Loucy (cell line): ENCODE measurements around the gene CLECL1.

Source experiments
- H2AFZ ChIP-seq: fragments of 200-600 bp; sonication (generic); 2 replicates; pipeline ENCODE4 v1.6.0; 2016; ENCODE audit warnings: antibody characterized with exemption, mild to moderate bottlenecking, low read length, moderate library complexity
- H3F3A ChIP-seq: fragments of 200-600 bp; 2 replicates; pipeline ENCODE4 v1.6.0; 2016; ENCODE audit warnings: antibody characterized with exemption, low read depth, mild to moderate bottlenecking
- H3K27me3 ChIP-seq: fragments of 200-600 bp; sonication (generic); 2 replicates; pipeline ENCODE4 v1.6.1; 2014; ENCODE audit warnings: low read length, mild to moderate bottlenecking; ENCODE audit not compliant: insufficient read depth, poor library complexity, severe bottlenecking
- H3K36me3 ChIP-seq: fragments of 200-600 bp; sonication (generic); 2 replicates; pipeline ENCODE4 v1.6.1; 2016; ENCODE audit warnings: low read length; ENCODE audit not compliant: insufficient read depth
- H3K4me1 ChIP-seq: fragments of 200-600 bp; sonication (generic); 2 replicates; pipeline ENCODE4 v1.5.1; 2014; ENCODE audit warnings: low read length, mild to moderate bottlenecking; ENCODE audit not compliant: insufficient read depth, poor library complexity, severe bottlenecking
- H3K4me2 ChIP-seq: fragments of 200-600 bp; sonication (generic); 2 replicates; pipeline ENCODE4 v1.6.0; 2014; ENCODE audit warnings: antibody characterized with exemption, low read length, low read depth, mild to moderate bottlenecking; ENCODE audit not compliant: poor library complexity, severe bottlenecking
- H3K4me3 ChIP-seq: fragments of 200-600 bp; sonication (generic); 2 replicates; pipeline ENCODE4 v1.5.1; 2014; ENCODE audit warnings: low read length, mild to moderate bottlenecking, mixed read lengths; ENCODE audit not compliant: poor library complexity, severe bottlenecking
- H3K79me2 ChIP-seq: fragments of 200-600 bp; sonication (generic); 2 replicates; pipeline ENCODE4 v1.6.1; 2014; ENCODE audit warnings: low read length; ENCODE audit not compliant: insufficient read depth
- H3K9ac ChIP-seq: fragments of 200-600 bp; sonication (generic); 2 replicates; pipeline ENCODE4 v1.6.0; 2014; ENCODE audit warnings: mild to moderate bottlenecking, low read depth, low read length, moderate library complexity; ENCODE audit not compliant: poor library complexity, severe bottlenecking
- H3K9me2 ChIP-seq: fragments of 200-600 bp; sonication (generic); replicated peaks from 2 replicates; pipeline ENCODE4 v1.6.1; 2016; ENCODE audit warnings: low read depth, low read length, mixed read lengths
- H3K9me3 ChIP-seq: fragments of 200-600 bp; sonication (generic); 2 replicates; pipeline ENCODE4 v1.6.1; 2014; ENCODE audit warnings: mild to moderate bottlenecking, antibody characterized with exemption, low read length, low read depth; ENCODE audit not compliant: insufficient read depth
- H4K20me1 ChIP-seq: fragments of 200-600 bp; sonication (generic); 2 replicates; pipeline ENCODE4 v1.6.0; 2014; ENCODE audit warnings: antibody characterized with exemption, low read length, mild to moderate bottlenecking; ENCODE audit not compliant: insufficient read depth, poor library complexity, severe bottlenecking
- EZH2phosphoT487 ChIP-seq: fragments of 200-600 bp; IDR thresholded peaks from 2 replicates; pipeline ENCODE4 v1.6.1; 2018; ENCODE audit warnings: antibody characterized with exemption, mild to moderate bottlenecking, moderate library complexity, borderline replicate concordance
- TF ChIP-seq, protein P1 (sequence below): fragments of 200-600 bp; sonication (generic); conservative IDR thresholded peaks from 2 replicates; pipeline ENCODE4 v1.5.1; 2014; ENCODE audit warnings: mild to moderate bottlenecking, antibody characterized with exemption, low read length

CLECL1 gene

GRCh38 chr12:9760120-9760519 lies 27.2 kb upstream of the CLECL1 start:
- Histone ChIP-seq H3K27me3 (no peaks in the 10 kb centered on the region), H3K9me3 (no peaks in the 10 kb centered on the region), H3K4me2 (peak overlapping the region; percentile 98), H3K9me2 (no peaks in the 10 kb centered on the region), H2AFZ (no peak overlapping the region), H4K20me1 (peaks cover 16% of the 10 kb centered on the region), H3K4me3 (peak overlapping the region; percentile 79), H3K79me2 (peaks cover 67% of the 10 kb centered on the region), H3K36me3 (peaks cover 12% of the 10 kb centered on the region), H3F3A (peaks cover 7% of the 10 kb centered on the region; the same call in 1 of the 2 replicates), H3K9ac (peak overlapping the region; percentile 78), H3K4me1 (peaks cover 49% of the 10 kb centered on the region)
- TF ChIP-seq, protein P1, sequence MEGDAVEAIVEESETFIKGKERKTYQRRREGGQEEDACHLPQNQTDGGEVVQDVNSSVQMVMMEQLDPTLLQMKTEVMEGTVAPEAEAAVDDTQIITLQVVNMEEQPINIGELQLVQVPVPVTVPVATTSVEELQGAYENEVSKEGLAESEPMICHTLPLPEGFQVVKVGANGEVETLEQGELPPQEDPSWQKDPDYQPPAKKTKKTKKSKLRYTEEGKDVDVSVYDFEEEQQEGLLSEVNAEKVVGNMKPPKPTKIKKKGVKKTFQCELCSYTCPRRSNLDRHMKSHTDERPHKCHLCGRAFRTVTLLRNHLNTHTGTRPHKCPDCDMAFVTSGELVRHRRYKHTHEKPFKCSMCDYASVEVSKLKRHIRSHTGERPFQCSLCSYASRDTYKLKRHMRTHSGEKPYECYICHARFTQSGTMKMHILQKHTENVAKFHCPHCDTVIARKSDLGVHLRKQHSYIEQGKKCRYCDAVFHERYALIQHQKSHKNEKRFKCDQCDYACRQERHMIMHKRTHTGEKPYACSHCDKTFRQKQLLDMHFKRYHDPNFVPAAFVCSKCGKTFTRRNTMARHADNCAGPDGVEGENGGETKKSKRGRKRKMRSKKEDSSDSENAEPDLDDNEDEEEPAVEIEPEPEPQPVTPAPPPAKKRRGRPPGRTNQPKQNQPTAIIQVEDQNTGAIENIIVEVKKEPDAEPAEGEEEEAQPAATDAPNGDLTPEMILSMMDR = no peak
- no peak for TF ChIP-seq EZH2phosphoT487

DNA sequence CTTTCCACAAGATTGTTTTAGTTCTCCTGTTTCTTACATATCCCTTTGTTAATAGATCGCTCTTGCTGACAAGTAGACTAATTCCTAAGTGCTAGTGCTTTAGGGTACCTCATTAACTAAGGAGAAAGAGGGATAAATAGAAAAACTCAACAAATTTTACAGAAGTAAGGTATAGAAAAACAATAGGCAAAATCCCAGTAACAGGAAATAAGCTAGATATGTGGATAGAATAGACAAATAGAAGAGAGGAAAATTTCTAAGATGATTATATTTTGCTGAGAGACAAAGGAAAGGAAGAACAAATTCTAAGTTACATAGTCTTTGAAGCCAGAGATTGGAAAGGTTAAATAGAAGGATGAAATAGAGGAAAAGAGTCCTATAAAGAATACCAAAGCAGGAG lies 26.8 kb upstream of the CLECL1 start:
- Histone ChIP-seq H4K20me1 (peaks cover 16% of the 10 kb centered on the region), H3K9me3 (no peaks in the 10 kb centered on the region), H3K9me2 (no peaks in the 10 kb centered on the region), H3K9ac (peak overlapping the region; percentile 78), H3K4me1 (peaks cover 46% of the 10 kb centered on the region), H3K36me3 (peaks cover 16% of the 10 kb centered on the region), H3K79me2 (peaks cover 71% of the 10 kb centered on the region), H2AFZ (no peak overlapping the region), H3K4me3 (peak overlapping the region; percentile 79), H3K4me2 (peak overlapping the region; percentile 98), H3K27me3 (no peaks in the 10 kb centered on the region), H3F3A (peaks cover 5% of the 10 kb centered on the region; the same call in 1 of the 2 replicates)
- TF ChIP-seq, protein P1 = no peak
- TF ChIP-seq EZH2phosphoT487 = no peak

DNA sequence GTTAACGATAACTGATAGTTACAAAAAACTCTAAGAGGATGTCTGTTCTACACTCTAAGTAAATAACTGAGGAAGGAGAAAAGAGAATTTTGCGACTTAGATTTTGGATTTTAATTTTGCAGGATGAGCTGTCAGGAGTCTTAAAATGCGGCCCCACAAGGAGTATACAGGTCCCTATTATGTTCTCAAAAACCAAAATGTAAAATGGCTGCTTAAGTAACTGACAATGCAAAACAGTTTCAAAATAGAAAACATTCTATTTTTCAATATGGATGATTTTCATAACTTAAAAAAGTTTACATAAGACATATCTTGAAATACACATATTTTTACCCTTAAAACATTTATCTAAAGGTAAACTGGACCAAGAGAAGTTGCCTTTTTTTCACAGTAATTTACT lies 25.2 kb upstream of the CLECL1 start:
- Histone ChIP-seq H3K4me1 (peaks cover 36% of the 10 kb centered on the region), H3K36me3 (peaks cover 31% of the 10 kb centered on the region), H3K9me3 (no peaks in the 10 kb centered on the region), H3K9ac (peak overlapping the region; percentile 78), H3K9me2 (no peaks in the 10 kb centered on the region), H2AFZ (no peak overlapping the region), H4K20me1 (peaks cover 18% of the 10 kb centered on the region), H3K79me2 (peaks cover 86% of the 10 kb centered on the region), H3K27me3 (no peaks in the 10 kb centered on the region), H3K4me2 (peak overlapping the region; percentile 98), H3K4me3 (peak overlapping the region; percentile 79), H3F3A (peaks cover 5% of the 10 kb centered on the region; the same call in 1 of the 2 replicates)
- TF ChIP-seq, protein P1 = no peak
